ENCODE results near the gene VSIG4.
"Not testable (repeated sequence)": the region's sequence is repeated elsewhere in the genome, so short reads cannot be mapped to it uniquely, and the experiment has no call there.

Gene VSIG4

DNA sequence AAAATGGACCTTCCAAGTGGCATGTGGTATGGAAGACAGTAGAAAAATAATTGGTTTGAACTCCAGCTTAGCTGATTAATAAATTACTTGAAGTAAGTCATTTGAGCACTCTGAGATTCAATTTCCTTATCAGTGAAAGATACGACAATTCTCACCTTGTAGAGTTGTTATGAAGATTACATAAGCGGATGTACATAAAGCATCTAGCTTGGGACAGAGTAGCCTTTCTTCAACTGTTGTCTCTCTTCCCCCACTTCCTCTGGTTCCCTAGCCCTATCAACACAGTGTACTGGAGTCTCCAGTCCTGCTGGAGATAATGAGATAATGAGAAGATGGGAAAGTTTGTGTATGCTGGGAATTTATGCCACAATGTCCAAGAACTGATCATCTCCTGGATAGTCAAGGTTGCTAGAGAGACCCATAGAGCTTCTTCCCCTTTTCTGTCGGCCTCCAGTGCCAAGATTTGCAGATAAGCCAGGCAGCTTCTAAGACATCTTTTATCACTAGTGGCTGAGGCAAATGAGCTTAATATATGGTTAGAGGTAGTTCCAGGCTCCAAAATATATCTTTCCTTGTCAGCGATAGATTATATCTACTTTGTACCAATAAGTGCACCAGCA is 33.9 kb downstream of the VSIG4 start:
- FAIRE-seq = no peak

DNA sequence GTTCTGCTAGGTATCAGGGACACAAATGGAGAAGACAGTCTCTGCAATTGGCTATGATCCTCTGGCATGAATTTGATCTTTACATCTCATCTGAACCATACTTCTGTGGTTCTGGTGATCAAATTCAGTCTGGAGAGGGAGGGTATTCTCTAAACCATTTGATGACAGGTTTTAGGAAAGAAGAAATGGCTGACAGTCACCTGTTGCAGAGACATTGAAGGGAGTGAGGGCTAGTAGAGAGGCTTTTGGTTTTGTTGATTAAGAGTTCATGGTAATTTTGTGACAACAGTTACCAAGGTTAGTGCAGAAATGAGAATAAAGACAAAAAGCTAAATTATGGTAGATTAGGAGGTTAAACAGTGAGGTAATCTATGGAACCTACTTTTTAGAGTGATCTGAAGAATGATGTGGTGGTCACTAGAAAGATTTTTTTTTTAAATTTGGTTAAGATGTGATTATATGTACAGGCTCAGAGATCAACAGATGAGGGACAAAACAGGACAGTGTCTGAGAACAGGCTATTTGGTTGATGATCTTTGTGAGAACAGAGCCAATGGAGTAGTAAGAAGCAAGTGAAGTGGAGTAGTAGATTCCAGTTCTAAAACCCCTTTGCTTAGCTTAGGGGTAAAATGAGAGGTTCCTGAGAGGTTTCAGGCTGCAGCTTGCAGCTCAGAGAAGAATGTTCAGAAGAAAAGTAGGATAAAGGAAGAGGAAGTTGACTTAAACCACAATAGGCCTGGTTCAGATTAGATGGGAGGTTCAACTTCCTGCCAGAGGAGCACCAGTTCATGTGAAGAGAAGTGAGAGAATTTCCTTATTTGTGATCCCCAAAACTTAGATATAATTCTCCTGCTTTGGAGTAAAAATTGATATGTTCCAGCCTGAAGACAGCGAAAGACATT is 34.7 kb downstream of the VSIG4 start:
- no peak for FAIRE-seq

DNA sequence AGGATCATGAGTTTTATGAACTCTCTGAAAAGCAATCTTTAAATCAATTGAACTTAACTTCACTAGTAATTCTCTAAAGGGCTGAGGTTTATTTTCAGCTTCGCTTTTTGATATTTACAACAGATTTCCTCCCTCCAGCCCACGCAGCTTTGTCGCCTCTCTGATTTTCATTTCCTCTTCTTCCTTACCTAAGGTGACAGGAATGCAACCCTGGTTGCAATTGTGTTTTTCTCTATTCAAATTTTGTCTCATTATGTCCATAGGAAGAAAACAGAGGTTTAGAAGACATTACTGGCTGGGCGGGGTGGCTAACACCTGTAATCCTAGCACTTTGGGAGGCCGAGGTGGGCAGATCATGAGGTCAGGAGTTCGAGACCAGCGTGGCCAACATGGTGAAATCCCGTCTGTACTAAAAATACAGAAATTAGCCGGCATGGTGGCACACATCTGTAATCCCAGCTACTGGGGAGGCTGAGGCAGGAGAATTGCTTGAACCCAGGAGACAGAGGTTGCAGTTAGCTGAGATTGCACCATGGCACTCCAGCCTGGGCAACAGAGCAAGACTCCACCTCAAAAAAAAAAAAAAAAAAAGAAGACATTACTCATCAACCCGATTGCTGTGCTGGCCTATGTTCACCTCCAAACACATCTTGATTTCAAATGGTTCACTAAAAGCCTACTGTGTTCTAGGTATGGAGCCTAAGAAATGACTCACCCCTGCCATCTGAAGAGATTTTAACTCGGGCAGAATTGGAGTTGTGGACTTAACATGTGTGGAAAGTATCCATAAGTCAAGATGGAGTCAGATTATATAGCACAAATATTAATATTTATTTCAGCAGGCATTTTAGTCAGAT is 36.8 kb downstream of the VSIG4 start:
- no peak for FAIRE-seq

DNA sequence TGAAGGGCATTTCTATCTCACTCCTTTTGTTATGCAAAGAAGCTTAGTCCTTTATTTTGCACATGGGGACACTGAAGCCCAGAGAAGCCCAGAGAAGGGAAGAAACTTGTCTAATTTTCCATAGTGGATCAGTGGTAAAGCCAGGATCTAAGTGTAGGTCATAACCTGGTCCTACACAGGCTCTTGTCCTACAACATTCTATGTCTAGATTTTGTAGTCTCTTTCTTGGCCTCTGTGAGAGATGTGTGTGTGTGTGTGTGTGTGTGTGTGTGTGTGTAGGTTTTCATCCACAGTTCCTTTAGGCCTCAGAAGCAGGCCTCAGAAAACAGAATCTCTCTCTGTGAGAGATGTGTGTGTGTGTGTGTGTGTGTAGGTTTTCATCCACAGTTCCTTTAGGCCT is 38.3 kb downstream of the VSIG4 start:
- FAIRE-seq = no peak

DNA sequence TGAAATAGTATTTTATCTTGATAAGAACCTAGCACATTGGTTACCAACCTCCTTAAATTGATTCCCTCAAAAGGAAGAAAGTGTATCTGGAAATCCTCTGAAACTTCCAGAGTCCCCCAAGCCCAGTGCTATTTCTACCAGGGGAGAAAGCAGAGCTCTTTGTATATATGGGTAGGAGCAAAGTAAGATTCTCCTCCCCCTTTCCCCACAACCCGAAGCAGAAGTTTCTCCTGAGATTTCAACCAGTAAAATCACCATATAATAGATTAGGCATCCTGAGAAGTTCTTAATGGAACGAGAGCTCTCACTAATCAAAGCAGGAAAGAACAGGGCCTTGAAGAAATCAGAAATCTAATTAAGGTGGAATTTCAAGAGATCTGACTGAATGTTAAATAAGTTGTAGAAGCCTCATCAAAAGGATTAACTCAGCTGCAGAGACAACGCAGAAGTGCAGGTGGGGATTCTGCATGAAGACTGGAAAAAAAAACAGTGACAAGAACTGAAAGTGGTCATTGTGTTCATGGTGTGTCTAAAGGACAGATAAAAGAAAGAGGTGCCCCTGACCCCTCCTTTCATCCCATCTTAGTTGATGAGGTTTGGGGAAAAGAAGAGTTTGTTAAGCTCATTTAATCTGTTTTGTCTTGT is 39.1 kb downstream of the VSIG4 start:
- FAIRE-seq = no peak

DNA sequence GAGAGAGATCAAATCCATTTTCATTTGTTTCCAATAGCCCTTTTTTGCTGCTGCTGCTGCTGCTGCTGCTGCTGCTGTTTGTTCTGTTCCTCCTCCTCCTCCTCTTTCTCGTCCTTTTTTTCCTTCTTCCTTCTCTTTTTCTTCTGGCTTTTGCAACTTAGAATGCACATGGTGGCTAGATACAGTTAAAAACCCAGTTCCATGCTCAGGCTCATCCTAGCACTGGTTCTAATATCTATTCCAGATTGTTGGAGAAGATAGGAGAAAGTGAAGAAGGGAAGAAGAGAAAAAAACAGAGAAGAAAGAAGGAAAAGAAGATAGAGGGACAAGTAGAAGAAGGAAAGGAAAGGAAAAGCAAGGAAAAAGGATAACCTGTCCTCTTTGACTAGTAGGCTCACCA is 39.7 kb downstream of the VSIG4 start:
- no peak for FAIRE-seq

DNA sequence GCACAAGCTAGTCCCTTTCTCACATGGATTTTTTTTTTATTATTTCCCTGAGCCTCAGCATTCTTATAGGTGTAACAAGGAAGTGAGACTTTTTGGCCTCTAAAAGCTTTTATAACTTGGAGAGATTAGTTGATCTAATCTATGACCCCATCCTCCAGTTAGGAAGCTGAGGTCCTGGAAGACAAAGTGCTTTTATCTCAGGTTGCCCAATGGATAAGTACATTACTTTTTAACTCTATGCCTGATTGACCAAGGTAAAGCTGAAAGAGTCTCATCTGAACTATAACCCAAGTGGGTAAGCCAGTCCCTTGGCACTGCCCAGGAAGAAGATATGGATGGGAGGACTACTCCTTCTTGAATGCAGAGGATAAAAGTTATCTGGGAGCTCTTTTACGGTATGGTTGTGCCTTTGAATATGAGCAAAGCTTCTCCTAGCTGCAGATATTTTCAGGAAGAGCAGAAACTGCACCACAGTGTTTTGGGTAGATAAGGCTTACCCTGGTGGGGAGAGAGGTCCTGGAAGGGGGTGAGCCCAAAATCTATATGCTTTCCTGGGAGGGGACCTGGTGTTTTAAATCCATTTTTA is 40.2 kb downstream of the VSIG4 start:
- FAIRE-seq = no peak

DNA sequence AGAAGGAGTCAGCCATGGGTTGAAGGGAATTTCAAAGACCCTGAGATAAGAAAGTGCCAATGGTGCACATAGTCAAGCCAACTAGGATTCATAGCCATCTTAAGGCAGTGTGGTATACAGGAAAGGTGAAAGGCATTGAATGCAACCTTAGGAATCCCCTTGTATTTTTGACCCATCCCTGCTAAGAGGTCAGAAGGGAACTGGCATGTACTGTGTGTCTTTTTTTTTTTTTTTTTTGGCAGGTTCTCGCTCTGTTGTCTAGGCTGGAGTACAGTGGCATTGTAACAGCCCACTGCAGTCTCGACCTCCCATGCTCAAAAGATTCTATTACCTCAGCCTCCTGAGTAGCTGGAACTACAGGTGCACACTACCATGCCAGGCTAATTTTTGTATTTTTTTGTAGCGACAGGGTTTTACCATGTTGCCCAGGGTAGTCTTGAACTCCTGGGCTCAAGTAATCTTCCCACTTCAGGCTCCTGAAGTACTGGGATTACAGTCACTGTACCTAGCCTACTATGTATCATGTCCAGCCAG is 40.8 kb downstream of the VSIG4 start:
- no peak for FAIRE-seq

DNA sequence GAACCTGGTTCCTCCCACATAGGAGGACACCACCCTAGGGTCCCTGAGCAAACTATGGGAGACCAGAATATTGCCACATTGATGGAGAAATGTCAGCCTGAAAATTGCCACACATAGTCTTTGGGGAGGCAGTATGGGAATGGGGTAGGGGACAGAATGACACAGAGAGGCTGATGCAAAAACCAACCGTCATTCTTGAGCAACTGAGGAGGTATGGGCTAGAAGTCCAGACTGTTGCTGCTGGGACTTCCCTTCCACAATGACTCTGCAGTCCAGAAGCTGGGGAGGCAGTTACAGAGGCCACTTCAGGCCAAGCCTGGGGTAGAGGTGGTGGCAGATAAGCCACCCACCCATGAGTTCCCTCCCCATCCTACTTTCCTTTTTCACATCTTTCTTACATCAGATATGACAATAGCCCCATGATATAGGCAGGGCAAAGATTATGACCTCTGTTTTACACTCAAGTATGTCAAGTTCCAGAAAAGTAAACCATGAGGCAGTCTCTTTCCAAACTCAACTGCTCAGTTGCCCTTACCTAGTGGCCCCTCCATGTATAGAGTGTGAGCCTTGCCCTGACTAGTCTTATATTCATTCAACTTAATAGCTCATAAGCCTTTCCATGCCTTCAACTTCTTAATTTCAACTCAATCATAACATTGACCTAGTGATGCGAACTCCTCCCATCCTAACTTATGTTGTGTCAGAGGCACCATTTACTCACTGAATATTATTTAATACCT is 41.7 kb downstream of the VSIG4 start:
- no peak for FAIRE-seq

DNA sequence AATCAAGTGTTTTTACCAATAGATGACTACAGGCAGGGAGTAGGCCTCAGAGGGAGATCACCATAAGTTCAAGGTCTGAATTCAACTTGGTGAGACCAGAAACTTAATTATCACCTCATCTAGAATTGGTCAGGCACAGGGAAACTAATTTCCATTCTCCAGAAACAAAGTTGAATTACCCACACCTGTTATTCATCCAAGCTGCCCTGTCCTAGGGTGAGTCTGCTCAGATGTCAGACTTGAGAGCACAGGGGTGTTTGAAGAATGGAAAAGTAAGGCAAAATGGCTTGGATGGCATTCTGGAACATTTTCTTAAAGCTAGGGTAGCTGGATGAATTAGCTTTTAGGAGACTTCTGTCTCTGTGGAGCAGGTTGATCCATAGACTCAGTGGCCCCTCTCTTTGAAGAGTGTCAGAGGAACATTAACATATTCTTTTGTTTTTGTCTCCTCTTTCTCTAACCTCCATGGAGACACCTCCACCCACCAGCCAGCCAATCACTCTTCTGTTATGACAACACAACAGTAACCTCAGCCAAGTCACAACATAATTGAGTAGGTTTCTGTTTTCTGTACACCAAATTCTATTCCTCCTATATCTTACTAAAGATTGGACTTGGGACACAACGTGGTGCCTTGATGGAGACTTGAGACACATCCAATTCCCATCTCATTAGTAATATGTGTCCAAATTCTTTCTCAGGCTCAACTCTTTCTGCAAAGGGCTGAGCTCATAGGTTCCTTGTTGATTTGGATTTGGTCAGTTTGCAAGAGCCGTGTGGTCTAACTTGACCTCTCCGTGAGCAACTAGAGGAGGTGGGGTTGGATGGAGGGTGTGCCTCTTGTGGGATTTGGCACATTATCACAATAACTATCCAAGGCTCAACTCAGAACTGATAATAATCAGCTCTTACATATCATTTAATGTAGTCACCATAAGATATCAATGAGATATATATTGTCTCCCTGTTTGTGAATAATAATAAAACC is 45.1 kb downstream of the VSIG4 start:
- FAIRE-seq = no peak

DNA sequence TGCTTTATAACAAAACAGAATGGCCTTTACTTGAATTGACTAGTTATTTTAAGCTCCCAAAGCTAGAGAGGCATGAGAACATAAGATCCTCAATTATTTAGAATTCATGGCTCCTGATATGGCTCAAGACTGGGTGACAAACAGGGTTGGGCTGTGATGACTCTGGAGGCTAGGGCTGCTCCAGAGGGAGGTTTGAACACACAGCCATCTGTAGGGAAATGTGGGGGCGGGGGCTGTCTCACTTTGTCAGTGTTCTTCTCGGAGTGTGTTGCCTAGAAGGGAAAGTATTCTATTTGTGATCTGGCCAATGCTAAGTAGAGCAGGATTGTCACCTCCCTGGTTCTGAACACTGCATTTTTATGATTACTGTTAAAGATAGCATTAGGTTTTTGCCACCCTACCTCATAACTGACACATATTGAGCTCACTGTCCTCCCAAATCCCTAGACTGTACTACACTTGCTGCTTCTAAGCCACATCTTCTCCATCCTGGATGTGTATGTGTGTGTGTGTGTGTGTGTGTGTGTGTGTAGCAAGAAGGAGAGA is 45.9 kb downstream of the VSIG4 start:
- FAIRE-seq = no peak

DNA sequence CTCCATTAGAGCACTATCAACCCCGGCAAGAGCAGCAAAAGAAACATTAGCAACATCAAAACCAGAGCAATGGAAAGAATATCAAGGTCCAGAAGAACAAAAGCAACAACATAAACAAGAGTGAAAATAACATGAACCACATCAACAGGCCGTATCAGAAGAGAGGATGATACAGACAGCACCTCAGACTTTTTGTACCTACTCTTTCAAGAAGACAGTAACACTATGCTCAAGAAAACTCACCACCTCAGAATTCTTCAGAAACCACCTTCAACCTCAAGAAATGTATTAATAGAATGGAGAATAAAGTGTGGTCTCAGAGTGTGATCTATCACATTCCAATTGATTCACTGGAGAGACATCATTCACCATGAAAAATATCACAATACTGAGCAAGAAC is 46.5 kb downstream of the VSIG4 start:
- FAIRE-seq = no peak

DNA sequence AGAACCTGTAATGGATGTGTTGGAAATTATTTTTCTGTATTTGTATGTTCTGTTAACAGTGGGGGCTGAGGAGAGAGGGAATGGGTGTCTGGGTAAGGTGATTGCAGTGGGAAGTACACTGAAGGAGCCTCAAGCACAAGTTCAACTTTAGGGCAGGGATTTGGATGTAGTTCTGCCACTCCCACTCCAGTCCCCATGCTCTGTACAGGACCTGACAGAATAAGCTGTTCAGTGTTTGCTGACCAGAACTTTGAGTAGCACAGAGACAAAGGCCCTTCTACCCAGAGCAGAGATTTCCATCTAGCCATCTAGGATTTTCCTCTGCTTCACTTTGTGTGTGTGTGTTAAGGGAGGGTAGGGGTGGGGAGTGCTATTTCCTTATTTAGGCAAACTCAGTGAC is 49.2 kb downstream of the VSIG4 start:
- FAIRE-seq = no peak

DNA sequence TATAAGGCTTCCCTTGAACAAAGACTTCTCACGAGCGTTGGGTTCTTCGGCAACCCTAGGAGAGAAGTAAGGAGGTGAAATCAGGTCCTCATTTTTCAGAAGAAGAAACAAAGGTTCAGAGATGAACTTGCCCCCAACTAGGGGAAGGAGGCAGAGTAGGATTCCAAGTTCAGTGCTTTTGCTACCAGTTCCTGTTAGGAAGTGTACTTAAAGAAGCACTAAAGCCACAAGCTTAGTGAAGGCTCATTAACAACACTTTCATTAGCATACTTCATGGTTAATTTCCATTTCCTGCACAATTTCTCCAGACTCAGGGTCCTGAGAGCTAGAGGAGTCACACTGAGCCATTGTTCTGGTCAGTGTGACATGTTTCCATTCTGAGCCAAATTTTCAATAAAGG is 52.1 kb downstream of the VSIG4 start:
- FAIRE-seq = no peak

DNA sequence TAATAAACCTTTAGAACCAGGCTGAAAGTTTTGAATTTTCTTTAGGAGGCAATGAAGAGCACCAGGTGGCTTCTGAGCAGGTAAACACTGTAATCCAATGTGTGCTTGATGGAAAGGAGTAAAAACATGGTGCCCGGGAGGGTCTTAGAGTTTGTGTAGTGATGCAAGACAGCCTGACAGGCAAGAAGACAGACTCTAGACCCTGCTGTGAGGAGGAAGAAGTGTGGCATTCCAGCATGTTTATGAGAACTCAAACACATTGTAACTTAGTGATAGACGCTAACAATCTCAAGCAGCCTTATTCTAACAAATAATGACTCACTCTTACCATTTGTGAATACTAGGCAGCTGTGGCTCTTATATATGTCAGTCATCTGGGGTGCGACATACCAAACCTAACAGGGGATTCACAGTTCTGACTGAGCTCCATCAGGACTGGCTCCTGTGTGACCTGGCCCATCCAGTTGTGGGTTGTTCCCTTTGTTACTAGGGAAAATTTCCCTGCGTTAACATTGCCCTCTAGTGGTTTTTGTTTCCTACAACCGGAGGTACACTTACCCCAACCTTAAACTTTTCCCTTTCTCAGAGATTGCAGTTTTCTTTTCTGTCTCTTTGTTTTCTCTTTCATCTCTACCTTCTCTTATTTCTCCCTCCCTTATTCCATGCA is 53.8 kb downstream of the VSIG4 start:
- no peak for FAIRE-seq

DNA sequence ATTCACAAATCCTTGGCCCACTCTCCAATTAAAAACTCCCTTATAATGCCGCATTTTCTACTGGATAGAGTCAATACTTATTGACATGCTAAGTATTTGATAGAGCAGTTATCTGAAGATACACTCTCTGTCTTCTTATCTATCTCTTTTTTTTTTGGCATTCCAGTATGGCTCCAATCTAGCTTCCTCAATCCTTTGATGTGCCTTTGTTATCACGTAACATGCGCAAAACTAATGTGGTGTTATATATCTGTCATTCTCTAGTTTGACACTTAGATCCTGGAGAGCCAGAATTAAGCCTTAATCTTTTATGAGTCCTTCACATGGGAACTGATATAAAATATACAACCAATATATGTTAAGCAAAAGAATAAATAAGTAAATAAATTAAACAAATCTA is 54.7 kb downstream of the VSIG4 start:
- FAIRE-seq = no peak

DNA sequence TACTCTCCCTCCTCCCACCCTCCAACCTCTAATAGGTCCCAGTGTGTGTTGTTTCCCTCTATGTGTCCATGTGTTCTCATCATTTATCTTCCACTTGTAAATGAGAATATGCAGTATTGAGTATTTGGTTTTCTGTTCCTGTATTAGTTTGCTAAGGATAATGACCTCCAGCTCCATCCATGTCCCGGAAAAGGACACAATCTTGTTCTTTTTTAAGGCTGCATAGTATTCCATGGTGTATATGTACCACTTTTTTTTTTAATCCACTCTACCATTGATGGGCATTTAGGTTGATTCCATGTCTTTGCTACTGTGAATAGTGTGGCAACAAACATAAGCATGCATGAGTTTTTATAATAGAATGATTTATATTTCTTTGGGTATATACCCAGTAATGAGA is 62.7 kb downstream of the VSIG4 start:
- FAIRE-seq = not testable (repeated sequence)

DNA sequence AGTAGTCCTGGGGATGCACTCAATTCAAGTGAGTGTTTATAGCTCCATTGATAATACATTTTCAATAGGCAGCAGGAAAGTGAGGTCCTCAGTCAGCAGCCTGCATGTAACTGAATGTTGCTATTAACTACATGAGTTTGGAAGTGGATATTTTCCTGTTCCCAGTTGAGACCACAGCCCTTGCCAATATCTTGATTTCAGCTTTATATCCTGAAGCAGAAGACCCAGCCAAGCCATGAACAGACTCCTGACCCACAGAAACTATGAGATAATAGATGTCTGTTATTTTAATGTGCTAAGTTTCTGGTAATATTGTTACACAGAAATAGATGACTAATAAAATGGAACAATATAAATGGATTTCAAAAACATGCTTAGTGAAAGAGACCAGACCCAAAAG is 63.7 kb downstream of the VSIG4 start:
- FAIRE-seq = no peak

DNA sequence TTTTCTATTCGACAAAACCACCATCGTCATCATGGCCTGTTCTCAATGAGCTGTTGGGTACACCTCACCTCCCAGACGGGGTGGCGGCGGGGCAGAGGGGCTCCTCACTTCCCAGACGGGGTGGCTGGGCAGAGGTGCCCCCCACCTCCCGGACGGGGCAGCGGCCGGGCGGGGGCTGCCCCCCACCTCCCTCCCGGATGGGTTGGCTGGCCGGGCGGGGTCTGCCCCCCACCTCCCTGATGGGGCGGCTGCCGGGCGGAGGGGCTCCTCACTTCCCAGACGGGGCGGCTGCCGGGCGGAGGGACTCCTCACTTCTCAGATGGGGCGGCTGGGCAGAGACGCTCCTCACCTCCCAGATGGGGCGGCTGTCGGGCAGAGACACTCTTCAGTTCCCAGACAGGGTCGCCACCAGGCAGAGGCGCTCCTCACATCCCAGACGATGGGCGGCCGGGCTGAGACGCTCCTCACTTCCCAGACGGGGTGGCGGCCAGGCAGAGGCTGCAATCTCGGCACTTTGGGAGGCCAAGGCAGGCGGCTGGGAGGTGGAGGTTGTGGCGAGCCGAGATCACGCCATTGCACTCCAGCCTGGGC is 64.6 kb downstream of the VSIG4 start:
- FAIRE-seq = not testable (repeated sequence)

Measured in G401.6 (cell line).